Ovary (tissue), 3 donors: ENCODE results near the gene LAD1.

Experiments
- EP300 ChIP-seq: sonication (generic); formaldehyde crosslinking; IDR thresholded peaks from one replicate; pipeline ENCODE4 v1.6.1; 2017; ENCODE audit warnings: antibody characterized with exemption
- POLR2A ChIP-seq: fragments of 450-650 bp; IDR thresholded peaks from one replicate; pipeline ENCODE4 v1.6.1; 2017; ENCODE audit warnings: antibody characterized with exemption, mild to moderate bottlenecking, moderate library complexity
- TF ChIP-seq, protein P1 (sequence below), 3 donors: fragments of 450-650 bp in 2 of 3; fragments of 200-600 bp in 1 of 3; IDR thresholded peaks; one replicate each; pipeline versions ENCODE4 v1.5.1 to v1.8.0; 2016 to 2022; ENCODE audit warnings: antibody characterized with exemption in 3 of 3, mild to moderate bottlenecking in 1 of 3
- donor health status: DM: no; HTN: no; CAD: no.

DNA sequence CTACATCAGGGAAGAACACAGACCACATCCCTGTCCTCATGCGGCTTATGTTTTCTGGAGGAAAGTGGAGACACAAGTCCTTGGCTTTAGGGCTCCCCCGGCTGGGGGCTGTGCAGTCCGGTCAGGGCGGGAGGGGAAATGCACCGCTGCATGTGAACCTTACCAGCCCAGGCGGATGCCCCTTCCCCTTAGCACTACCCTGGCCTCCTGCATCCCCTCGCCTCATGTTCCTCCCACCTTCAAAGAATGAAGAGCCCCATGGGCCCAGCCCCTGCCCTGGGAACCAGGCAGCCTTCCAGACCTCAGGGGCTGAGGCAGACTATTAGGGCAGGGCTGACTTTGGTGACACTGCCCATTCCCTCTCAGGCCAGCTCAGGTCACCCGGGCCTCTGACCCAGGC lies 67.1 kb downstream of the LAD1 start:
- TF ChIP-seq, protein P1, sequence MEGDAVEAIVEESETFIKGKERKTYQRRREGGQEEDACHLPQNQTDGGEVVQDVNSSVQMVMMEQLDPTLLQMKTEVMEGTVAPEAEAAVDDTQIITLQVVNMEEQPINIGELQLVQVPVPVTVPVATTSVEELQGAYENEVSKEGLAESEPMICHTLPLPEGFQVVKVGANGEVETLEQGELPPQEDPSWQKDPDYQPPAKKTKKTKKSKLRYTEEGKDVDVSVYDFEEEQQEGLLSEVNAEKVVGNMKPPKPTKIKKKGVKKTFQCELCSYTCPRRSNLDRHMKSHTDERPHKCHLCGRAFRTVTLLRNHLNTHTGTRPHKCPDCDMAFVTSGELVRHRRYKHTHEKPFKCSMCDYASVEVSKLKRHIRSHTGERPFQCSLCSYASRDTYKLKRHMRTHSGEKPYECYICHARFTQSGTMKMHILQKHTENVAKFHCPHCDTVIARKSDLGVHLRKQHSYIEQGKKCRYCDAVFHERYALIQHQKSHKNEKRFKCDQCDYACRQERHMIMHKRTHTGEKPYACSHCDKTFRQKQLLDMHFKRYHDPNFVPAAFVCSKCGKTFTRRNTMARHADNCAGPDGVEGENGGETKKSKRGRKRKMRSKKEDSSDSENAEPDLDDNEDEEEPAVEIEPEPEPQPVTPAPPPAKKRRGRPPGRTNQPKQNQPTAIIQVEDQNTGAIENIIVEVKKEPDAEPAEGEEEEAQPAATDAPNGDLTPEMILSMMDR (IDR thresholded peaks at IDR 0.05), result no peak
- no peak for TF ChIP-seq POLR2A
- no peak for TF ChIP-seq EP300
